Ascending aorta (tissue), 2 donors: ENCODE measurements around the gene CDCA4. TPM values are rescaled to one million over a fixed set of nuclear protein-coding genes. Genes with fewer than 3 reads are reported as not detected.

Experiments
- DNase-seq, 2 donors: peaks; one replicate each; pipeline ENCODE4 v3.0.0-alpha.2; 2019; ENCODE audit warnings: low spot score in 2 of 2
- H3K27ac ChIP-seq, 2 donors: fragments of 200-600 bp; sonication (generic); one replicate each; pipeline ENCODE4 v1.5.1; 2016 to 2017; ENCODE audit warnings: mild to moderate bottlenecking in 1 of 2
- H3K27me3 ChIP-seq: fragments of 200-600 bp; sonication (generic); one replicate; pipeline ENCODE4 v1.5.1; 2017
- H3K36me3 ChIP-seq, 2 donors: fragments of 200-600 bp; sonication (generic); one replicate each; pipeline ENCODE4 v1.5.1; 2016
- H3K4me1 ChIP-seq, 2 donors: fragments of 200-600 bp; sonication (generic); one replicate each; pipeline ENCODE4 v1.5.1; 2016 to 2017; ENCODE audit warnings: mild to moderate bottlenecking in 1 of 2
- H3K4me3 ChIP-seq, 2 donors: fragments of 200-600 bp; sonication (generic); one replicate each; pipeline ENCODE4 v1.5.1; 2016 to 2017; ENCODE audit warnings: mild to moderate bottlenecking in 1 of 2
- H3K9me3 ChIP-seq, 2 donors: fragments of 200-600 bp; sonication (generic); one replicate each; pipeline ENCODE4 v1.5.1; 2016
- intact Hi-C: fragments of 100-400 bp; cut with DNase I; formaldehyde crosslinking; loops from one replicate; pipeline ENCODE4 v1.15.1; 2023
- total RNA-seq: library from RNA; depleted of rRNA; stranded (reverse); fragments of >200 nt; gene quantifications from one replicate; pipeline ENCODE4 v1.1.0, GENCODE V29; 2016
- TF ChIP-seq, protein P1 (sequence below), 3 experiments: fragments of 200-600 bp in 2 of 3; fragments of 450-650 bp in 1 of 3; sonication (generic) in 2 of 3; IDR thresholded peaks; one replicate each; pipeline ENCODE4 v1.5.1; 2016 to 2019; ENCODE audit warnings: antibody characterized with exemption in 3 of 3, mild to moderate bottlenecking in 1 of 3, moderate library complexity in 1 of 3

Gene CDCA4
- total RNA-seq, 1 donor from 2014 or later, result 2.3 TPM

DNA sequence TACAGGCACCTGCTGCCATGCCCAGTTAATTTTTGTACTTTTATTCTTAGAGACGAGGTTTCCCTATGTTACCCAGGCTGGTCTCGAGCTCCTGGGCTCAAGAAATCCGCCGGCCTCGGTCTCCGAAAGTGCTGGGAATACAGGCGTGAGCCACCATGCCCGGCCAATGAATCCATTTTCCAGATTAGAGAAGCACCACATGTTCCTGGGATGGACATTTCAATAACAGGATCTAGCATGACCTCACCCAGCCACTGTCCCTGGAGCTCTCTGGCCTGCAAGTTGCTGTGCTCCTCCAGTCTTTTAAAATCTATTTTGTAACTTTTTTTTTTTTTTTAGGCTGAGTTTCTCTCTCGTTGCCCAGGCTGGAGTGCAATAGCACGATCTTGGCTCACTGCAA lies 42.2 kb upstream of the CDCA4 start:
- H3K4me1 ChIP-seq, result no peaks in the 10 kb centered on the region
- H3K27ac ChIP-seq, result no peak overlapping the region
- H3K36me3 ChIP-seq, result no peaks in the 10 kb centered on the region
- no peak for DNase-seq
- no peaks in the 10 kb centered on the region for H3K27me3 ChIP-seq
- TF ChIP-seq, protein P1, sequence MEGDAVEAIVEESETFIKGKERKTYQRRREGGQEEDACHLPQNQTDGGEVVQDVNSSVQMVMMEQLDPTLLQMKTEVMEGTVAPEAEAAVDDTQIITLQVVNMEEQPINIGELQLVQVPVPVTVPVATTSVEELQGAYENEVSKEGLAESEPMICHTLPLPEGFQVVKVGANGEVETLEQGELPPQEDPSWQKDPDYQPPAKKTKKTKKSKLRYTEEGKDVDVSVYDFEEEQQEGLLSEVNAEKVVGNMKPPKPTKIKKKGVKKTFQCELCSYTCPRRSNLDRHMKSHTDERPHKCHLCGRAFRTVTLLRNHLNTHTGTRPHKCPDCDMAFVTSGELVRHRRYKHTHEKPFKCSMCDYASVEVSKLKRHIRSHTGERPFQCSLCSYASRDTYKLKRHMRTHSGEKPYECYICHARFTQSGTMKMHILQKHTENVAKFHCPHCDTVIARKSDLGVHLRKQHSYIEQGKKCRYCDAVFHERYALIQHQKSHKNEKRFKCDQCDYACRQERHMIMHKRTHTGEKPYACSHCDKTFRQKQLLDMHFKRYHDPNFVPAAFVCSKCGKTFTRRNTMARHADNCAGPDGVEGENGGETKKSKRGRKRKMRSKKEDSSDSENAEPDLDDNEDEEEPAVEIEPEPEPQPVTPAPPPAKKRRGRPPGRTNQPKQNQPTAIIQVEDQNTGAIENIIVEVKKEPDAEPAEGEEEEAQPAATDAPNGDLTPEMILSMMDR (IDR thresholded peaks at IDR 0.05), result no peak
- H3K9me3 ChIP-seq, result no peaks in the 10 kb centered on the region
- intact Hi-C loops, result no loop called here
- H3K4me3 ChIP-seq, result no peak overlapping the region

DNA sequence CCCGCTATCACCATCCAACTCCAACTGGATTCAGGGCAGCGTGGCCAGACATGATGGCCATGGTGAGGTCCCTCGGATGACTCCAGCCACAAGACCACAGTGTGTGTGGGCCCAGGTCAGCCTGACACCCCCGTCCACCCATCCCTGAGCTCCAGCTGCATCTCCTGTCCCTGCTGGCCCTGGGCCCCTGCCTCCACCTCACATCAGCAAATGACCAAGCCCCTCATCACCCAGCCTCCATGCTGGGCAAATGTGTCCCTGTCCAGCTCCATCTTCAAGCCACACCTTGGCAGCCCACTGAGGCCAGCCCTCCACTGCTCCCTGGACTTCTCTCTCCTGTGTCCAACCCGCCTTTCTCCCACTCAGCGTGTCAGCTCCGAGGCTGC lies 41.2 kb upstream of the CDCA4 start:
- intact Hi-C loops, result no loop called here
- Histone ChIP-seq H3K36me3 (no peaks in the 10 kb centered on the region), H3K4me1 (no peaks in the 10 kb centered on the region), H3K9me3 (no peaks in the 10 kb centered on the region), H3K27ac (no peak overlapping the region), H3K4me3 (no peak overlapping the region), H3K27me3 (no peaks in the 10 kb centered on the region)
- TF ChIP-seq, protein P1 (IDR thresholded peaks at IDR 0.05), result no peak
- no peak for DNase-seq

DNA sequence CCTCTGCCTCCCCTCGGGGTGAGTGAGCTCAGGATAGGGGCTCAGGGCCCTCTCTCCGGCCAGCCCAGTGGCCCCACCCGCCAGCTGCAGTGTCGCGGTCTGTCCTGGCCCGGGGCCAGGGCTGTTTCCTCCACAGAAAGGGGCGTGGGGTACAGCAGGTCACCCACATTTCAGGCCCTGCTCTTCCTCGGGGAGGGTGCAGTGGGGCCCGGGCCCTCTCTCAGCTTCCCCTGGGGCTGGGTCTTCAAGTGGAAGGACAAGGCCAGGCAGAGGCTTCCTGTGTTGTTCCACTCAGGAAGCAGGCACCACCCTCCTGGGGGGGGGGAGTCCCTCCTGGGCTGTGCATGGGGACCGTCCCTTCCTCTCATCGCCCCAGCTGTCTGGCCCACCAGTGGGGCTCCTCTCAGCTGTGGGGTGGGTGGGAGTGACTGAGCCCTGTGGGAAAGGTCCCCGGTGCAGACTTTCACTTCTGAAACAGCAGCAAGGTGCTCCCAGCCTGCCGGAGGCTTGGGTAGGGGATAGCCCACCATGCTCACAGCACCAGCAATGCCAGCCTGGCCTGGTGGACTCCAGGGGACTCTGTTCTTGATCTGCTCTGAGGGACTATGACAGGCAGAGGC lies 40.7 kb upstream of the CDCA4 start:
- DNase-seq, result no peak
- Histone ChIP-seq H3K4me3 (peak overlapping the region in 1 of 2 donors; percentile 22), H3K4me1 (no peaks in the 10 kb centered on the region), H3K27ac (peak overlapping the region; percentile 14 to 53), H3K36me3 (no peaks in the 10 kb centered on the region), H3K27me3 (no peaks in the 10 kb centered on the region), H3K9me3 (no peaks in the 10 kb centered on the region)
- intact Hi-C loops, result no loop called here
- TF ChIP-seq, protein P1 (IDR thresholded peaks at IDR 0.05), result no peak

DNA sequence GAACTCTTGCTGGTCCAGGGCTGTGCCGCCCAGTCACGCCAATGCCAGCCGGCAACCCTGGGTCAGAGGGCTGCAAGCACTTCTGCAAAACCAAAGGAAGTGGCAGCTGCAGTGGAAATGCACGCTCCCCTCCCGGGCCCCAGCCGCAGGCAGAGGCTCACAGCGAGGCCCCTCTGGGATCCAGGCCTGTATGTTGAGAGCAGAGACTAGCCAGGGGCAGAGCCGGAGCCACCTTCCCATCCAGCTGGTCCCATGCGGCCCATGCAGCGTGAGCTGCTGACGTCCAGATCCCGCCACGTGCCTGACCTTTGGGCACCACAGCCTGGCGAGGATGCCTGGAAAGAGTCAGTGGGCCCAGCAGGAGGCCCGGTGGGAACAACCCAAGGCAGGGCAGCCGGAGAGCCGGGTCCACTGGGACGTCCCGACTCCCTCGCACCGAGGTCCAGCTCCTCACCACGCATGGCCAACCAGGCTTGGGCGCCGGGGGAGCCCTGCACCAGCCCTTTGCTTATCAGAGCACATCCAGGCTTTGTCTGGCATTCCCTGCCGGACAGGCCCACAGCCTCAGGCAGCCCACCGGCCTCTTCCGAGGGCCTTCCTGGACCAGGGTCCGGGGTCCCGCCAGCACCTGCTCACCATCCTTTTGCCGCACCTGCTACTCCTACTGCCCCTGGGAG lies 40.0 kb upstream of the CDCA4 start:
- Histone ChIP-seq H3K27me3 (no peaks in the 10 kb centered on the region), H3K36me3 (no peaks in the 10 kb centered on the region), H3K27ac (peak overlapping the region; percentile 14 to 53), H3K4me1 (no peaks in the 10 kb centered on the region), H3K4me3 (peak overlapping the region in 1 of 2 donors; percentile 22), H3K9me3 (no peaks in the 10 kb centered on the region)
- intact Hi-C loops, result no loop called here
- no peak for DNase-seq
- TF ChIP-seq, protein P1 (IDR thresholded peaks at IDR 0.05), result no peak

DNA sequence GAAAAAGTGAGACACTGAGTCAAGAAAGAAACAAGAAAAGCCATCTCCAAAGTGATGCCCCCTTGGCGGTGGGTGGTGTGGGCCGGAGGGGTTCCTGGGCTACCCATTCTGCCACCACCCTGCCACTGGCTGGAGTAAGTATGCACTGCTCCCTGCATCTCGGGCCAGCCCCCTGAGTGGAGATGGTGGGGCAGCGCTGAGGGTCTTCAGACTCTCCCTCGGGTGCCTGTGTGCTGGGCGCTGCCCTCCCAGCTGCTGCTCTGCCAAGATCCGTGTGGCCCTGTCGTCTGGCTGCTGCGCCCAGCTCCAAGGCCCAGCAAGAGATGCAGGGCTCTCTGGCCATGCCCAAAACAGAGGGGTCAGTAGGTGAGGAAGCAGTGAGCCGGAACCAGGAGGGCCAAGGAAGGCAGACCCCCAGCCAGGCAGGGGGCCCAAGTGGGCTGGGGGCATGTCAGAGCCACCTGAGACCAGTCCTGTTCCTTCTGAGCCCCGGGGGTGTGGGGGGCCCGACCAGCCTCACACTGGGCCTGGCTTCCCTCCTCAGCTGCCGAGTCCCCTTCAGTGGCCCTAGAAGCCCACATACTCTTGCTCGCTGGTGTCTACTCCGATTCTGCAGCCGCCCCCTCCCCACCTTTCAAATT lies 39.2 kb upstream of the CDCA4 start:
- Histone ChIP-seq H3K36me3 (no peaks in the 10 kb centered on the region), H3K27ac (no peak overlapping the region), H3K9me3 (no peaks in the 10 kb centered on the region), H3K4me3 (no peak overlapping the region), H3K27me3 (no peaks in the 10 kb centered on the region), H3K4me1 (no peaks in the 10 kb centered on the region)
- TF ChIP-seq, protein P1 (IDR thresholded peaks at IDR 0.05), result no peak
- intact Hi-C loops, result no loop called here
- no peak for DNase-seq
